Progenitor cell of endocrine pancreas (in vitro differentiated cells): ENCODE measurements around the gene PSD. TPM values are rescaled to one million over a fixed set of nuclear protein-coding genes. Genes with fewer than 3 reads are reported as not detected.

Experiments used
- DNase-seq: peaks from one replicate; pipeline ENCODE4 v3.0.0; 2021; ENCODE audit warnings: low spot score; ENCODE audit not compliant: unreplicated experiment
- H3K27ac Mint-ChIP-seq: 2 replicates; pipeline ENCODE4 v1.8.0; 2021; ENCODE audit warnings: mild to moderate bottlenecking, moderate library complexity, mixed read lengths
- H3K27me3 Mint-ChIP-seq: 2 replicates; pipeline ENCODE4 v1.8.0; 2021; ENCODE audit warnings: mixed read lengths
- H3K36me3 Mint-ChIP-seq: 2 replicates; pipeline ENCODE4 v1.8.0; 2022; ENCODE audit warnings: mixed read lengths; ENCODE audit not compliant: insufficient read depth
- H3K4me1 Mint-ChIP-seq: 2 replicates; pipeline ENCODE4 v1.8.0; 2021; ENCODE audit warnings: low read depth, mixed read lengths
- H3K4me3 Mint-ChIP-seq: 2 replicates; pipeline ENCODE4 v1.8.0; 2021; ENCODE audit warnings: low read depth, mild to moderate bottlenecking, moderate library complexity, mixed read lengths
- H3K9me3 Mint-ChIP-seq: 2 replicates; pipeline ENCODE4 v1.8.0; 2021; ENCODE audit warnings: low read depth, mixed read lengths
- CTCF ChIP-seq: fragments of 200-600 bp; sonication (generic); IDR thresholded peaks from one replicate; pipeline ENCODE4 v1.5.0; 2021; ENCODE audit warnings: antibody characterized with exemption, mild to moderate bottlenecking; ENCODE audit not compliant: unreplicated experiment
- total RNA-seq: library from RNA; stranded (reverse); gene quantifications from 2 replicates; pipeline ENCODE4 v1.2.1, GENCODE V29; 2021

PSD gene
- total RNA-seq, 1 donor from 2014 or later, result 8.9 TPM

DNA sequence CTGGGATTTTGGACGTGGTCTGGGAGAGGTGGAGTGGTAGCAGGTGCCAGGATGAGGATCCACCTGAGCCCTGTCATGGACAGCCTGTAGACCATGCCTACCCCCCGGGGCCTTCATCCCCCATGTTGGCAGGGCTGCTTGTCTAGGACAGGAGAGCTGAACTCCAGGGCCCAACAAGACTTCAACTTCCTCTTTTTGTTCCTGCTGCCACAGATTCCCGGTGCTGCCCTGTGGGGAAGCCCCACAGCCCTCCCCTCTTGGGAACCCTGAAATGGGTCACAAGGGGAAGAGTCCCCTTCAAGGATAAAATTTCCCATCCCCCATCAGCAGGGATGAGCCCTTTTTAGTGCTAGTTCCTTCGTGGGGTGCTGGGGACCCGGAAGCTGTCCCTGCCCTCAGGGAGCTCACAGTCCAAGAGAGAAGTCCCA is 15.0 kb upstream of the PSD start:
- H3K4me3 Mint-ChIP-seq, result peak overlapping the region; percentile 94

DNA sequence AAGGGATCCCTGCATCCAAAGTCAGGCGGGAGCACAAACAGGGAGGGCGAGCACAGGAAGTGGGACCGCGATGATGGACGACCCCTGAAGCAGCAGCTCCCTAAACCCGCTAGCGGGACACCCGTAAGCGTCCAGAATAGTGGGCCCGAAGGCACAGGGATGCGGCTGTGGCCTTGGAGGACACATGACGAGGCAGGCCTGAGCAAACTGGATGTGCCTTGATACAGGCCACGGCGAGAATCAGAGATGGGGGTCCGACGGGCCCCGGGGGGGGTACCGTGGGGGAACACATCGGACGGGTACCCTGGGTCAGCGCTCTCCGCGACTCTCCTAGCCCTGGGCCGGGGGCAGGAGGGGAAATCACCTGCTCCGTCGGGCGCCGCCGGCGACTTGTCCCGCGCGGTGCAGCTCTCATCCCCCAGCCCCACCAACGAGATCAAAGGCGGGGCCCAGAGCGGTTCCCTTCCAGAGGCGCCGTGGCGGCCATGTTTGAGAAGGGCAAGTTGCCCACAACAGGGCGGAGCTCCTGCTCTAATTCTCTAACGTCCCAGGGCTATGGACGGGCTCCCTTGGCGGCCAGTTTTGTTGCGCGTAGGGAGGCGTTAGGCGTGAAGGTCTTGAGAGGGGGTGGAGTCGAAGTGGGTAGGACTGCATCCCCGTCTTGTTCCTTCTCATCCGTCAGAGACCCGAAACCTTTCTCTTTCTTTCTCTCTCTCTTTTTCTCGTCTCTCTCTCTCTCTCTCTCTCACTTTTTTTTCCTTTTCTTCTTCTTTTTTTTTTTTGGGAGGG is 13.8 kb upstream of the PSD start, which contains the start of gene CUEDC2:
Gene CUEDC2 (minus strand): TSS at position 413 of the 789 bp plus-strand sequence. CDS start 7,386 bp downstream, outside the sequence.
- Mint-ChIP-seq H3K9me3 (no peaks in the 10 kb centered on the region), H3K27ac (peak within 1 kb of the TSS; percentile 95), H3K4me3 (peak within 1 kb of the TSS; percentile 94), H3K27me3 (peaks cover 23% of the 10 kb centered on the region), H3K4me1 (peaks cover 8% of the 10 kb centered on the region), H3K36me3 (no peaks in the 10 kb centered on the region)
- no peak for TF ChIP-seq CTCF
- DNase-seq, result peak; percentile 95

More for the DNA sequence above, 15.0 kb upstream of the PSD start:
- Mint-ChIP-seq H3K27ac (no peak overlapping the region), H3K9me3 (no peaks in the 10 kb centered on the region), H3K36me3 (no peaks in the 10 kb centered on the region), H3K27me3 (peaks cover 23% of the 10 kb centered on the region), H3K4me1 (peaks cover 8% of the 10 kb centered on the region)
- DNase-seq, result no peak
- TF ChIP-seq CTCF, result no peak

GRCh38 chr10:102431452-102432124 is 13.0 kb upstream of the PSD start:
- peak overlapping the region; percentile 95 for H3K27ac Mint-ChIP-seq
- H3K4me3 Mint-ChIP-seq, result peak overlapping the region; percentile 94
- peaks cover 8% of the 10 kb centered on the region for H3K4me1 Mint-ChIP-seq
- TF ChIP-seq CTCF, result no peak
- no peaks in the 10 kb centered on the region for H3K9me3 Mint-ChIP-seq
- H3K36me3 Mint-ChIP-seq, result no peaks in the 10 kb centered on the region
- H3K27me3 Mint-ChIP-seq, result peaks cover 20% of the 10 kb centered on the region
- no peak for DNase-seq

DNA sequence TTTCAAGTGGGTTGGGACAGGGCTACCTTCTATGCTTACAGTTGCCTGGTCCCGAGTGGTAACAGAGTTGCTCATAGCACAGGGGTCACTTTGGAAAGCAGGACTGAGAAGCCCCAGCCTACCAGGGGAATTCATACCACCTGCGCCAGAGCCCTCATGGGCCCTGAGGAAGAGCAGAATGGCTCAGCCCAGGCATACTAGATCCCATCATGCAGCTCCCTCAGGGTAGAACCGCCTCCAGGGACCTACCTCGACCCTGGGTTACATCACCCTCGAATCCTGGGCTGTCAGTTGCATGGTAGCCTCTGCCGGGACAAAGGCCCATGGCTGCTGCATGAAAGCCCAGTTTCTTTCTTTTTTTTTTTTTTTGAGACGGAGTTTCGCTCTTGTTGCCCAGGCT is 10.9 kb upstream of the PSD start:
- no peaks in the 10 kb centered on the region for H3K36me3 Mint-ChIP-seq
- peaks cover under 1% of the 10 kb centered on the region for H3K27me3 Mint-ChIP-seq
- TF ChIP-seq CTCF, result no peak
- no peak overlapping the region for H3K4me3 Mint-ChIP-seq
- H3K9me3 Mint-ChIP-seq, result no peaks in the 10 kb centered on the region
- DNase-seq, result no peak
- H3K4me1 Mint-ChIP-seq, result peaks cover 5% of the 10 kb centered on the region
- no peak overlapping the region for H3K27ac Mint-ChIP-seq

GRCh38 chr10:102426803-102427287 is 8.3 kb upstream of the PSD start:
- Mint-ChIP-seq H3K36me3 (no peaks in the 10 kb centered on the region), H3K27ac (no peak overlapping the region), H3K9me3 (no peaks in the 10 kb centered on the region), H3K4me1 (peaks cover 9% of the 10 kb centered on the region), H3K4me3 (no peak overlapping the region), H3K27me3 (no peaks in the 10 kb centered on the region)
- TF ChIP-seq CTCF, result no peak
- DNase-seq, result no peak
